ENCODE data around the gene EFNA4. TPM values are rescaled to one million over a fixed set of nuclear protein-coding genes. Genes with fewer than 3 reads are reported as not detected.

The EFNA4 gene
- polyA plus RNA-seq, 1 donor (not counting 4 experiments of a cell fraction or from before 2014, with no cell fraction given), result 7.6 TPM

GRCh38 chr1:155113450-155113980 lies 50.0 kb downstream of the EFNA4 start:
- Histone ChIP-seq H3K4me3 (ENCODE audit: control insufficient read depth in 2 of 3, extremely low read depth in 1 of 3, insufficient read depth in 2 of 3, low read depth in 1 of 3, low read length in 3 of 3) (no peak overlapping the region), H2AFZ (ENCODE audit: control insufficient read depth, low read length) (no peak overlapping the region), H3K9me1 (ENCODE audit: control insufficient read depth, extremely low read depth, insufficient read depth, low read length) (no peaks in the 10 kb centered on the region), H3K9ac (ENCODE audit: control insufficient read depth, extremely low read depth, insufficient read depth, low read length) (no peak overlapping the region), H3K79me2 (ENCODE audit: control insufficient read depth, insufficient read depth, low read length) (no peaks in the 10 kb centered on the region), H3K27me3 (ENCODE audit: control insufficient read depth, extremely low read depth, insufficient read depth, low read length) (peaks cover 3% of the 10 kb centered on the region), H3K4me1 (ENCODE audit: control insufficient read depth, extremely low read depth, insufficient read depth, low read length) (peaks cover 6% of the 10 kb centered on the region), H3K36me3 (ENCODE audit: control insufficient read depth in 2 of 2, extremely low read depth in 1 of 2, insufficient read depth in 2 of 2, low read length in 2 of 2) (no peaks in the 10 kb centered on the region), H4K20me1 (ENCODE audit: control insufficient read depth, extremely low read depth, insufficient read depth, low read length) (no peaks in the 10 kb centered on the region), H3K27ac (ENCODE audit: control insufficient read depth, insufficient read depth, low read length) (no peak overlapping the region), H3K4me2 (ENCODE audit: control insufficient read depth, extremely low read depth, insufficient read depth, low read depth, low read length) (no peak overlapping the region), H3K9me3 (ENCODE audit: control insufficient read depth, low read depth, low read length) (no peaks in the 10 kb centered on the region)
- no peak for DNase-seq (ENCODE audit: low read depth, low spot score)
- dilution Hi-C loops (cut with MboI; ENCODE audit: extremely low pct_ligation_motif_present, low sequenced_read_pairs), result no loop called here
- FAIRE-seq, result no peak
- TF ChIP-seq EZH2 (IDR thresholded peaks at IDR 0.05; ENCODE audit: low read length) (no peak), CTCF (optimal IDR thresholded peaks at IDR 0.05 in 1 of 3, IDR thresholded peaks at IDR 0.05 in 1 of 3, conservative IDR thresholded peaks at IDR 0.05 in 1 of 3; ENCODE audit: extremely low read depth in 1 of 3, insufficient read depth in 2 of 3, low read length in 3 of 3) (no peak)

GRCh38 chr1:155116113-155116764 lies 52.7 kb downstream of the EFNA4 start:
- no peaks in the 10 kb centered on the region for H4K20me1 ChIP-seq (ENCODE audit: control insufficient read depth, extremely low read depth, insufficient read depth, low read length)
- FAIRE-seq (no peak), DNase-seq (ENCODE audit: low read depth, low spot score) (no peak)
- H3K79me2 ChIP-seq (ENCODE audit: control insufficient read depth, insufficient read depth, low read length), result no peaks in the 10 kb centered on the region
- TF ChIP-seq EZH2 (IDR thresholded peaks at IDR 0.05; ENCODE audit: low read length) (no peak), CTCF (optimal IDR thresholded peaks at IDR 0.05 in 1 of 3, IDR thresholded peaks at IDR 0.05 in 1 of 3, conservative IDR thresholded peaks at IDR 0.05 in 1 of 3; ENCODE audit: extremely low read depth in 1 of 3, insufficient read depth in 2 of 3, low read length in 3 of 3) (no peak)
- peaks cover 3% of the 10 kb centered on the region for H3K27me3 ChIP-seq (ENCODE audit: control insufficient read depth, extremely low read depth, insufficient read depth, low read length)
- no peak overlapping the region for H2AFZ ChIP-seq (ENCODE audit: control insufficient read depth, low read length)
- peaks cover 6% of the 10 kb centered on the region for H3K4me1 ChIP-seq (ENCODE audit: control insufficient read depth, extremely low read depth, insufficient read depth, low read length)
- no peaks in the 10 kb centered on the region for H3K9me3 ChIP-seq (ENCODE audit: control insufficient read depth, low read depth, low read length)
- no peaks in the 10 kb centered on the region for H3K9me1 ChIP-seq (ENCODE audit: control insufficient read depth, extremely low read depth, insufficient read depth, low read length)
- H3K9ac ChIP-seq (ENCODE audit: control insufficient read depth, extremely low read depth, insufficient read depth, low read length), result no peak overlapping the region
- H3K4me2 ChIP-seq (ENCODE audit: control insufficient read depth, extremely low read depth, insufficient read depth, low read depth, low read length), result no peak overlapping the region
- no peak overlapping the region for H3K27ac ChIP-seq (ENCODE audit: control insufficient read depth, insufficient read depth, low read length)
- H3K4me3 ChIP-seq (ENCODE audit: control insufficient read depth in 2 of 3, extremely low read depth in 1 of 3, insufficient read depth in 2 of 3, low read depth in 1 of 3, low read length in 3 of 3), result no peak overlapping the region
- no peaks in the 10 kb centered on the region for H3K36me3 ChIP-seq (ENCODE audit: control insufficient read depth in 2 of 2, extremely low read depth in 1 of 2, insufficient read depth in 2 of 2, low read length in 2 of 2)
- dilution Hi-C loops (cut with MboI; ENCODE audit: extremely low pct_ligation_motif_present, low sequenced_read_pairs), result no loop called here

Measured in keratinocyte (primary cell).